HepG2 (cell line): ENCODE data around the gene ERMARD. TPM values are rescaled to one million over a fixed set of nuclear protein-coding genes. Genes with fewer than 3 reads are reported as not detected.

ENCODE experiments used
- ATAC-seq: fragments of 200-7000 bp; cut with Tn5 transposase; 3 replicates; pipeline ENCODE4 v1.9.1; 2020; ENCODE audit warnings: mild to moderate bottlenecking, moderate library complexity
- BruUV-seq: library from RNA; stranded (reverse); fragments of 400-500 nt; replicated peaks from 2 replicates; lab custom pipeline; 2021; lab: Mats Ljungman, UMichigan
- CTCF ChIA-PET: fragments of 300-600 bp; formaldehyde crosslinking; extraction: SDS; loops from one replicate; lab custom pipeline; 2021; ENCODE audit warnings: low total read pairs, inconsistent platforms, low intra/inter-chr PET ratio; lab: Yijun Ruan, JAX
- POLR2A ChIA-PET: fragments of 350-600 bp; sonication (Branson Sonifier 250); formaldehyde crosslinking; loops from one replicate; lab custom pipeline; 2020; ENCODE audit warnings: antibody characterized with exemption, inconsistent platforms; lab: Yijun Ruan, JAX
- DNase-seq: peaks from one replicate; pipeline ENCODE4 v3.0.0-alpha.2; 2015; ENCODE audit warnings: low spot score
- FAIRE-seq: peaks from 3 replicates; lab custom pipeline; 2011; peaks lifted over from hg19 to GRCh38; lab: Jason Lieb, UNC
- H2AFZ ChIP-seq: one replicate; pipeline ENCODE4 v1.6.1; 2011; ENCODE audit warnings: low read length, inconsistent platforms
- H3K27ac ChIP-seq: fragments of 300-600 bp; 3 replicates; pipeline ENCODE4 v1.8.0; 2011; ENCODE audit warnings: mixed run types, mild to moderate bottlenecking, mixed read lengths, low read length, inconsistent platforms; ENCODE audit not compliant: insufficient read depth; ENCODE audit errors: extremely low read length
- H3K27me3 ChIP-seq, 2 experiments: fragments of 200-600 bp in 1 of 2; 2 replicates in 1 of 2; 3 replicates in 1 of 2; pipeline versions ENCODE4 v1.6.0 to v1.8.0; 2011; ENCODE audit warnings: low read length in 2 of 2, mild to moderate bottlenecking in 2 of 2, moderate library complexity in 2 of 2, inconsistent platforms in 1 of 2; ENCODE audit not compliant: insufficient read depth in 2 of 2, control insufficient read depth in 1 of 2
- H3K36me3 ChIP-seq, 2 experiments: fragments of 200-600 bp in 1 of 2; replicated peaks in 1 of 2; 2 replicates in 1 of 2; 3 replicates in 1 of 2; pipeline versions ENCODE4 v1.5.1 to v1.8.0; 2011; ENCODE audit warnings: low read length in 2 of 2, inconsistent platforms in 1 of 2; ENCODE audit not compliant: insufficient read depth in 2 of 2, control insufficient read depth in 1 of 2
- H3K4me1 ChIP-seq: 2 replicates; pipeline ENCODE4 v1.5.1; 2012; ENCODE audit warnings: low read length, inconsistent platforms; ENCODE audit not compliant: insufficient read depth
- H3K4me2 ChIP-seq: 2 replicates; pipeline ENCODE4 v1.6.0; 2011; ENCODE audit warnings: low read depth, low read length, inconsistent platforms
- H3K4me3 ChIP-seq, 3 experiments: fragments of 200-600 bp in 1 of 3; sonication (generic), shearing (Covaris generic) in 1 of 3; replicated peaks in 1 of 3; 2 replicates each; pipeline ENCODE4 v1.5.1; 2011 to 2016; ENCODE audit warnings: low read length in 3 of 3, inconsistent platforms in 2 of 3, low read depth in 2 of 3, mild to moderate bottlenecking in 2 of 3, control low read depth in 1 of 3, mixed read lengths in 1 of 3; ENCODE audit not compliant: insufficient read depth in 1 of 3
- H3K79me2 ChIP-seq: one replicate; pipeline ENCODE4 v1.6.1; 2011; ENCODE audit warnings: low read length, inconsistent platforms; ENCODE audit not compliant: insufficient read depth
- H3K9ac ChIP-seq: 2 replicates; pipeline ENCODE4 v1.6.0; 2011; ENCODE audit warnings: mild to moderate bottlenecking, low read depth, low read length, inconsistent platforms; ENCODE audit not compliant: insufficient read depth
- H3K9me3 ChIP-seq: 2 replicates; pipeline ENCODE4 v1.5.1; 2012; ENCODE audit warnings: mild to moderate bottlenecking, low read length
- H4K20me1 ChIP-seq: 2 replicates; pipeline ENCODE4 v1.6.0; 2011; ENCODE audit warnings: inconsistent platforms, mild to moderate bottlenecking, low read length, moderate library complexity; ENCODE audit not compliant: insufficient read depth
- E2F1 ChIP-seq: sonication (generic); formaldehyde crosslinking; IDR thresholded peaks from 2 replicates; pipeline ENCODE4 v1.5.0; 2020; ENCODE audit warnings: missing genetic modification reagents
- ELF3 ChIP-seq: IDR thresholded peaks from 2 replicates; pipeline ENCODE4 v1.6.1; 2016; ENCODE audit warnings: missing genetic modification reagents, missing compliant biosample characterization
- GZF1 ChIP-seq: sonication (generic); formaldehyde crosslinking; IDR thresholded peaks from 2 replicates; pipeline ENCODE4 v1.5.1; 2020; ENCODE audit warnings: mild to moderate bottlenecking, missing genetic modification reagents
- HCFC1 ChIP-seq: fragments of 150-350 bp; IDR thresholded peaks from 2 replicates; pipeline ENCODE4 v1.6.1; 2014; ENCODE audit warnings: low read depth, low read length
- MXD4 ChIP-seq: IDR thresholded peaks from 2 replicates; pipeline ENCODE4 v1.6.1; 2016; ENCODE audit warnings: mild to moderate bottlenecking, missing biosample characterization, missing genetic modification reagents
- RFX3 ChIP-seq: IDR thresholded peaks from 2 replicates; pipeline ENCODE4 v1.6.1; 2016; ENCODE audit warnings: missing biosample characterization, missing genetic modification reagents
- RFXANK ChIP-seq: IDR thresholded peaks from 2 replicates; pipeline ENCODE4 v1.6.1; 2016
- SMAD9 ChIP-seq: sonication (generic); formaldehyde crosslinking; IDR thresholded peaks from 2 replicates; pipeline ENCODE4 v1.5.1; 2020; ENCODE audit warnings: mild to moderate bottlenecking, missing genetic modification reagents
- SP5 ChIP-seq: IDR thresholded peaks from 2 replicates; pipeline ENCODE4 v1.6.1; 2016; ENCODE audit warnings: low read depth, borderline replicate concordance
- TAF15 ChIP-seq: fragments of 200-400 bp; formaldehyde crosslinking; IDR thresholded peaks from one replicate; pipeline ENCODE4 v1.6.1; 2018; ENCODE audit warnings: mild to moderate bottlenecking, low read depth, low read length; ENCODE audit not compliant: poor library complexity, severe bottlenecking
- TBX2 ChIP-seq: sonication (generic); formaldehyde crosslinking; IDR thresholded peaks from 2 replicates; pipeline ENCODE4 v1.5.0; 2020; ENCODE audit warnings: missing genetic modification reagents, mild to moderate bottlenecking, borderline replicate concordance
- YY1 ChIP-seq: IDR thresholded peaks from 2 replicates; pipeline ENCODE4 v1.6.1; 2011; ENCODE audit warnings: low read length, low read depth, moderate library complexity, mild to moderate bottlenecking; ENCODE audit not compliant: insufficient read depth, insufficient replicate concordance
- ZBTB20 ChIP-seq: sonication (generic); formaldehyde crosslinking; IDR thresholded peaks from 2 replicates; pipeline ENCODE4 v1.8.1; 2023; ENCODE audit warnings: missing genetic modification reagents, low read depth, mild to moderate bottlenecking, borderline replicate concordance
- ZFP1 ChIP-seq: IDR thresholded peaks from 2 replicates; pipeline ENCODE4 v1.6.1; 2016
- ZFP82 ChIP-seq: sonication (generic); formaldehyde crosslinking; IDR thresholded peaks from 2 replicates; pipeline ENCODE4 v1.5.1; 2020; ENCODE audit warnings: mild to moderate bottlenecking, missing genetic modification reagents, borderline replicate concordance
- ZKSCAN5 ChIP-seq: sonication (generic); formaldehyde crosslinking; IDR thresholded peaks from 2 replicates; pipeline ENCODE4 v1.5.1; 2020; ENCODE audit warnings: mild to moderate bottlenecking, missing genetic modification reagents
- ZNF224 ChIP-seq: sonication (generic); formaldehyde crosslinking; IDR thresholded peaks from 2 replicates; pipeline ENCODE4 v1.5.0; 2020; ENCODE audit warnings: mild to moderate bottlenecking, missing genetic modification reagents
- ZNF264 ChIP-seq: sonication (generic); formaldehyde crosslinking; IDR thresholded peaks from 2 replicates; pipeline ENCODE4 v1.4.0; 2020; ENCODE audit warnings: missing genetic modification reagents
- ZNF3 ChIP-seq: IDR thresholded peaks from 2 replicates; pipeline ENCODE4 v1.7.0; 2017; ENCODE audit warnings: inconsistent platforms
- ZNF7 ChIP-seq: IDR thresholded peaks from 2 replicates; pipeline ENCODE4 v1.6.1; 2016; ENCODE audit warnings: missing biosample characterization, missing genetic modification reagents
- ZSCAN29 ChIP-seq: sonication (generic); formaldehyde crosslinking; conservative IDR thresholded peaks from 2 replicates; pipeline ENCODE4 v1.4.0; 2020; ENCODE audit warnings: mild to moderate bottlenecking, missing genetic modification reagents
- WGBS: methylation state at CpG from one replicate; pipeline ENCODE4 v1.1.6; 2017; ENCODE audit warnings: low lambda C conversion rate; 5-methylcytosine and 5-hydroxymethylcytosine counted together
- in situ Hi-C: cut with HindIII; loops from 2 replicates; pipeline ENCODE4 v1.10.0; 2017; ENCODE audit warnings: low pct_unique_long_range_greater_than_20kb; ENCODE audit not compliant: extremely low pct_ligation_motif_present
- intact Hi-C: fragments of 100-400 bp; cut with micrococcal nuclease; formaldehyde crosslinking; loops from one replicate; pipeline ENCODE4 v1.10.0; 2022; ENCODE audit not compliant: unreplicated experiment
- polyA plus RNA-seq, 8 experiments: library from polyadenylated mRNA; depleted of rRNA in 3 of 8; stranded (reverse) in 7 of 8; unstranded in 1 of 8; fragments of >200 nt; fragmentation: Illumina TruSeq in 4 of 8; extraction: Trizol in 4 of 8; gene quantifications; 2 replicates each; pipeline versions ENCODE4 v1.2.1 to v1.2.3, GENCODE V29; 2011 to 2016; ENCODE audit warnings: low read depth in 4 of 8, missing spikeins in 1 of 8, mixed read lengths in 1 of 8; ENCODE audit not compliant: insufficient read depth in 1 of 8
- total RNA-seq, 5 experiments: library from RNA; depleted of rRNA; stranded (reverse); fragments of >200 nt; fragmentation: Illumina TruSeq; extraction: Trizol; gene quantifications; 2 replicates each; pipeline ENCODE4 v1.2.3, GENCODE V29; 2016; ENCODE audit warnings: low read depth in 1 of 5
- TF ChIP-seq, protein P1 (sequence below): fragments of 450-650 bp; IDR thresholded peaks from 2 replicates; pipeline ENCODE4 v1.6.1; 2016

Gene ERMARD
- total and polyA plus RNA-seq, 2 of the 13 experiments (the other 11 are each of a cell fraction or from before 2014, with no cell fraction given) = 8.8 to 10.7 TPM

DNA sequence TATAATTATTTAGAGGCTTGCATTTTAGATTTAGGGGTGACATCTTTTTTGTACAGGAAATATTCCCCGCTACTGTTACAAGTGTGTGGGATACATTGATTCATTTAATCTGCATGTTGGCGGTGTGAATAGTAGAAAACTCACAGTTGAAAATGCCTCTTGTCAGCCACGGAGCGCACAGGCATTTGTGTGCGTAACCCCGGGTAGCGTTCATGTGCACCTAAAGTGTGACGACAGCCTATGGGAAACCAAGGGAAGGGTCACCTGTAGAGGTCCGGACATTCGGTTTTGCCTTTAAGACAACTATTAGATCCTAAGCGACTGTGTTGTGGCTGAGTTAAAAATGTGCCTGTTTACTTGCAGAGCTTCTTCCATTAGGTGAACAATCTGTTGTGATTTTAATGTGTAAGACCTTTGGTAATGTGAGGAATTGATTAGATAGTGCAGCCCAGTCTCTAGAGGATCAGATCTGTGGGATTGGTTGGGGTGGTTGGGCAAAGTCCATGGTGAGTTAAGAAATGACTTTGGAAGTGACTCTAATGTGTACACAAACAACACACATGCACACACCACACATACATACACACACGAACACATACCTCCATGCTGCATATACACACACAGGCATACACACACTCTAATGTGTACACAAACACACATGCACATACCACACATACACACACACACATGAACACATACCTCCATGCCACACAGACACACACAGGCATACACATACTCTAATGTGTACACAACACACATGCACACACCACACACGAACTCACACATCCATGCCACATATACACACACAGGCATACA is 15.7 kb downstream of the ERMARD start:
- WGBS = 91% methylated on average over 13 of the region's 13 CpGs
- ChIA-PET POLR2A (interaction anchor here (1.4 to 1.8 kb wide), 2 partner anchors 32 to 65 kb away, joined by 3 to 9 read pairs; partner anchors contain the start of genes C6orf120 and WDR27), CTCF (no interaction called here)
- peak; percentile 44 for DNase-seq
- peak overlapping the region; percentile 15 for H3K27ac ChIP-seq
- H3K9me3 ChIP-seq = no peaks in the 10 kb centered on the region
- no peaks in the 10 kb centered on the region for H3K79me2 ChIP-seq
- no peak overlapping the region for H3K9ac ChIP-seq
- intact Hi-C loops = no loop called here
- no peak overlapping the region for H3K4me2 ChIP-seq
- H3K4me1 ChIP-seq = peaks cover 22% of the 10 kb centered on the region
- H3K36me3 ChIP-seq = no peaks in the 10 kb centered on the region
- H3K4me3 ChIP-seq = no peak overlapping the region
- H3K27me3 ChIP-seq = no peaks in the 10 kb centered on the region
- FAIRE-seq = peak; percentile 4
- H4K20me1 ChIP-seq = no peaks in the 10 kb centered on the region
- BruUV-seq = no TSS peak
- in situ Hi-C loops = no loop called here
- ATAC-seq = peak; percentile 59; the same call in 2 of the 3 replicates
- H2AFZ ChIP-seq = no peak overlapping the region
- TF ChIP-seq TBX2 (CRISPR knock-in tag) (no peak), SMAD9 (CRISPR knock-in tag) (no peak), ZKSCAN5 (no peak), HCFC1 (no peak), MXD4 (CRISPR knock-in tag) (no peak), RFXANK (CRISPR knock-in tag) (no peak), ZNF7 (CRISPR knock-in tag) (no peak), GZF1 (CRISPR knock-in tag) (no peak), E2F1 (CRISPR knock-in tag) (no peak), RFX3 (CRISPR knock-in tag) (no peak), SP5 (CRISPR knock-in tag) (no peak), ZSCAN29 (CRISPR knock-in tag) (no peak), ZNF3 (CRISPR knock-in tag) (no peak), ZFP82 (CRISPR knock-in tag) (no peak), TAF15 (no peak), ZFP1 (no peak), ZNF264 (no peak), ELF3 (CRISPR knock-in tag) (no peak), ZNF224 (CRISPR knock-in tag) (no peak), YY1 (no peak), ZBTB20 (CRISPR knock-in tag) (no peak)
- TF ChIP-seq, protein P1, sequence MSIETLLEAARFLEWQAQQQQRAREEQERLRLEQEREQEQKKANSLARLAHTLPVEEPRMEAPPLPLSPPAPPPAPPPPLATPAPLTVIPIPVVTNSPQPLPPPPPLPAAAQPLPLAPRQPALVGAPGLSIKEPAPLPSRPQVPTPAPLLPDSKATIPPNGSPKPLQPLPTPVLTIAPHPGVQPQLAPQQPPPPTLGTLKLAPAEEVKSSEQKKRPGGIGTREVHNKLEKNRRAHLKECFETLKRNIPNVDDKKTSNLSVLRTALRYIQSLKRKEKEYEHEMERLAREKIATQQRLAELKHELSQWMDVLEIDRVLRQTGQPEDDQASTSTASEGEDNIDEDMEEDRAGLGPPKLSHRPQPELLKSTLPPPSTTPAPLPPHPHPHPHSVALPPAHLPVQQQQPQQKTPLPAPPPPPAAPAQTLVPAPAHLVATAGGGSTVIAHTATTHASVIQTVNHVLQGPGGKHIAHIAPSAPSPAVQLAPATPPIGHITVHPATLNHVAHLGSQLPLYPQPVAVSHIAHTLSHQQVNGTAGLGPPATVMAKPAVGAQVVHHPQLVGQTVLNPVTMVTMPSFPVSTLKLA = peak; percentile 54
